MM.1S (cell line): Measurements from ENCODE around the gene POLR3G.

Experiments
- DNase-seq: peaks from one replicate; pipeline ENCODE4 v3.0.0-alpha.2; 2015
- H2AFZ ChIP-seq: fragments of 300-600 bp; sonication (generic); 2 replicates; pipeline ENCODE4 v1.6.0; 2016; ENCODE audit warnings: antibody characterized with exemption, low read length
- H3F3A ChIP-seq: fragments of 300-600 bp; sonication (generic); 2 replicates; pipeline ENCODE4 v1.6.1; 2016; ENCODE audit warnings: mild to moderate bottlenecking, antibody characterized with exemption, low read length, moderate library complexity, mixed read lengths; ENCODE audit not compliant: insufficient read depth
- H3K27ac ChIP-seq: fragments of 300-600 bp; sonication (generic); 2 replicates; pipeline ENCODE4 v1.5.1; 2016; ENCODE audit warnings: mild to moderate bottlenecking, low read length
- H3K27me3 ChIP-seq: fragments of 300-600 bp; sonication (generic); replicated peaks from 2 replicates; pipeline ENCODE4 v1.6.0; 2016; ENCODE audit warnings: low read length; ENCODE audit not compliant: insufficient read depth
- H3K36me3 ChIP-seq: fragments of 300-600 bp; sonication (generic); replicated peaks from 2 replicates; pipeline ENCODE4 v1.6.1; 2016; ENCODE audit warnings: mild to moderate bottlenecking, low read length, mixed read lengths; ENCODE audit not compliant: insufficient read depth
- H3K4me1 ChIP-seq: fragments of 300-600 bp; sonication (generic); 2 replicates; pipeline ENCODE4 v1.6.1; 2016; ENCODE audit warnings: low read length, mixed read lengths
- H3K4me2 ChIP-seq: fragments of 300-600 bp; sonication (generic); 2 replicates; pipeline ENCODE4 v1.6.0; 2016; ENCODE audit warnings: low read depth, low read length
- H3K4me3 ChIP-seq: fragments of 300-600 bp; sonication (generic); 2 replicates; pipeline ENCODE4 v1.5.1; 2016; ENCODE audit warnings: low read length, mixed read lengths
- H3K79me2 ChIP-seq: fragments of 300-600 bp; sonication (generic); 2 replicates; pipeline ENCODE4 v1.6.1; 2016; ENCODE audit warnings: mixed run types, low read length, mixed read lengths
- H3K9ac ChIP-seq: fragments of 300-600 bp; sonication (generic); 2 replicates; pipeline ENCODE4 v1.6.1; 2016; ENCODE audit warnings: low read length, mixed read lengths
- H3K9me2 ChIP-seq: fragments of 300-600 bp; sonication (generic); replicated peaks from 2 replicates; pipeline ENCODE4 v1.6.1; 2016; ENCODE audit warnings: mild to moderate bottlenecking, low read length, mixed read lengths; ENCODE audit not compliant: insufficient read depth
- H3K9me3 ChIP-seq: fragments of 300-600 bp; sonication (generic); replicated peaks from 2 replicates; pipeline ENCODE4 v1.6.1; 2016; ENCODE audit warnings: mild to moderate bottlenecking, low read length, mixed read lengths; ENCODE audit not compliant: insufficient read depth
- H4K20me1 ChIP-seq: fragments of 300-600 bp; sonication (generic); 2 replicates; pipeline ENCODE4 v1.6.1; 2016; ENCODE audit warnings: mild to moderate bottlenecking, low read length, moderate library complexity, mixed read lengths; ENCODE audit not compliant: insufficient read depth
- EZH2 ChIP-seq: fragments of 300-600 bp; sonication (generic); optimal IDR thresholded peaks from 2 replicates; pipeline ENCODE3; 2017; ENCODE audit warnings: low read depth, mild to moderate bottlenecking, antibody characterized with exemption, low read length, mixed read lengths
- EZH2phosphoT487 ChIP-seq: fragments of 300-600 bp; sonication (generic); IDR thresholded peaks from 2 replicates; pipeline ENCODE4 v1.6.1; 2018; ENCODE audit warnings: antibody characterized with exemption, low read length
- TF ChIP-seq, protein P1 (sequence below): fragments of 300-600 bp; sonication (generic); IDR thresholded peaks from 2 replicates; pipeline ENCODE4 v1.5.1; 2016; ENCODE audit warnings: antibody characterized with exemption, low read length, mixed read lengths

The POLR3G gene

DNA sequence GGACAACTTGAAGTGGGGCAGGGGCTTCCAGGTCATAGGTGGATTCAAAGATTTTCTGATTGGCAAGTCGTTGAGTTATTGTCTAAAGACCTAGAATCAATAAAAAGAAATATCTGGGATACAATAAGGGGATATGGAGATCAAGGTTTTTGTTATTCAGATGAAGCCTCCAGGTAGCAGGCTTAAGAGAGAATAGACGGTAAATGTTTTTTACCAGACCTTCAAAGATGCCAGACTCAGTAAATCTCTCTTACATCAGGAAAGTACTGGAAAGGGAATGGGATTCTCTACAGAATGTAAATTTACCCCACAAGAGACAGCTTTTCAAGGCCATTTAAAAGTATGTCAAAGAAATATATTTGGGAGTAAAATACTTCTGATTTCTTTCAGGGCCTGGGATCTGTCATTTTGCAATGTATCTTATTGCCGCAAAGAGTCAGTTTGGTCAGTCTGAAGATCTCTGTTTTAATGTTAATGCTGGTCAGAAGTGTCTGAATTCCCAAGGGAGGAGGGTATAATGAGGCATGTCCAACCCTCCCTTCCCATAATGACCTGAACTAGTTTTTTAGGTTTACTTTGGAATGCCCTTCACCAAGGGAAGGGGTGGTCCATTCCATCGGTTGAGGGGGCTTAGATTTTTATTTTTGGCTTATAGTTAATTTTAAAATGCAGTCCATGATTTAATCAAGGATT is 68.3 kb downstream of the POLR3G start:
- no peaks in the 10 kb centered on the region for H3K27me3 ChIP-seq
- H3F3A ChIP-seq = no peaks in the 10 kb centered on the region
- H3K4me2 ChIP-seq = no peak overlapping the region
- no peak for TF ChIP-seq EZH2phosphoT487
- TF ChIP-seq, protein P1, sequence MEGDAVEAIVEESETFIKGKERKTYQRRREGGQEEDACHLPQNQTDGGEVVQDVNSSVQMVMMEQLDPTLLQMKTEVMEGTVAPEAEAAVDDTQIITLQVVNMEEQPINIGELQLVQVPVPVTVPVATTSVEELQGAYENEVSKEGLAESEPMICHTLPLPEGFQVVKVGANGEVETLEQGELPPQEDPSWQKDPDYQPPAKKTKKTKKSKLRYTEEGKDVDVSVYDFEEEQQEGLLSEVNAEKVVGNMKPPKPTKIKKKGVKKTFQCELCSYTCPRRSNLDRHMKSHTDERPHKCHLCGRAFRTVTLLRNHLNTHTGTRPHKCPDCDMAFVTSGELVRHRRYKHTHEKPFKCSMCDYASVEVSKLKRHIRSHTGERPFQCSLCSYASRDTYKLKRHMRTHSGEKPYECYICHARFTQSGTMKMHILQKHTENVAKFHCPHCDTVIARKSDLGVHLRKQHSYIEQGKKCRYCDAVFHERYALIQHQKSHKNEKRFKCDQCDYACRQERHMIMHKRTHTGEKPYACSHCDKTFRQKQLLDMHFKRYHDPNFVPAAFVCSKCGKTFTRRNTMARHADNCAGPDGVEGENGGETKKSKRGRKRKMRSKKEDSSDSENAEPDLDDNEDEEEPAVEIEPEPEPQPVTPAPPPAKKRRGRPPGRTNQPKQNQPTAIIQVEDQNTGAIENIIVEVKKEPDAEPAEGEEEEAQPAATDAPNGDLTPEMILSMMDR = no peak
- no peak for TF ChIP-seq EZH2
- no peaks in the 10 kb centered on the region for H3K9me3 ChIP-seq
- H2AFZ ChIP-seq = no peak overlapping the region
- DNase-seq = no peak
- no peaks in the 10 kb centered on the region for H3K79me2 ChIP-seq
- no peaks in the 10 kb centered on the region for H3K4me1 ChIP-seq
- H4K20me1 ChIP-seq = no peaks in the 10 kb centered on the region
- no peak overlapping the region for H3K27ac ChIP-seq
- no peaks in the 10 kb centered on the region for H3K36me3 ChIP-seq
- no peak overlapping the region for H3K4me3 ChIP-seq
- no peaks in the 10 kb centered on the region for H3K9me2 ChIP-seq
- no peak overlapping the region for H3K9ac ChIP-seq

DNA sequence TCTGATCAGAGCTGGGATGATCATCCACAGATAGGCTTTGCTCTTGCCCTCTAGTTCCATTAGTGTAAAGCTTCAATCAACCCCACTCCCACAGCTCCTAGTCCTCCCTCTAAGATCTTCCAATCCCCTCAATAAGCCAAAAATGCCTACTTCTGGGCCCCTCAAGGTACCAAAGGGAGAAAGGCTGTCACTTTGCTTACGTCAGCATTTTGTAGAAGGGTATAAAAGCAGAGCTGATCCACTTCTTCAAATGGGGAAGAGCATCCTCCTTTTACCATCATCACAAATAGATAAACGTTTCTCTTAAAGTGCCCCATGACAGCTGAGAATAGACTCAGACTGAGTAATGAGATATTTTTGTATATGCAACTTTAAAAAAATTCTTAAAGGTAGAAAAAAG is 70.8 kb downstream of the POLR3G start:
- Histone ChIP-seq H3F3A (no peaks in the 10 kb centered on the region), H3K9ac (no peak overlapping the region), H2AFZ (no peak overlapping the region), H3K9me2 (no peaks in the 10 kb centered on the region), H4K20me1 (no peaks in the 10 kb centered on the region), H3K4me1 (no peaks in the 10 kb centered on the region), H3K4me2 (no peak overlapping the region), H3K9me3 (no peaks in the 10 kb centered on the region), H3K79me2 (no peaks in the 10 kb centered on the region), H3K4me3 (no peak overlapping the region), H3K36me3 (no peaks in the 10 kb centered on the region), H3K27me3 (no peaks in the 10 kb centered on the region), H3K27ac (no peak overlapping the region)
- TF ChIP-seq EZH2phosphoT487 (no peak), EZH2 (no peak)
- TF ChIP-seq, protein P1 = no peak
- DNase-seq = no peak

DNA sequence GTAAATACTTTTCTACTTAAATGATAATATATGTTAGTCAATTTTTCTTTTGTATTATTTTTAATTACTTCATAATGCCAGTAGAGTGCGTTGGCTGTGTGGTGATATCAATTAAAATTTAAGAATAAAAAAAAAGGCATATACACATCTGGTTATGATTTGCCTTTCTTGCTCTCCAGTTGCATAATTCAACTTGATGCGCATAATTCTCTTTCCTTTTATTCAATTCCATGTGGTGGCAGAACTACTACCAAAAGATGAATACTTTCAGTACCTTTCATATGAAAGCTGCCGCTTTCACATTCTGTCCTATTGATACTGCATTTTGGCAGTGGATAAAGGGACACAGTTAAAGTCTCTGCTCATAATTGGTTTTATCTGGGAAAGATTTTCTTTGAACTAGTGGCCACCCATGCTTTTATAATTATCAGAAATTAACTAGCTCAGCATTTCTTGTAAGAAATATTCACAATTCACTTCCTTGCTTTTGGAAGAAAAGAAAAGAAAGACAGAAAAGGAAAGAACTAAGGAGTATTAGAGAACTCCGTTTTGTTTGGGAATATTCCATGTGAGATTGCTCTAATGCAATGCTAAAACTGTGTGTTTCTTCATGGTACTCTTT is 71.7 kb downstream of the POLR3G start:
- H3K79me2 ChIP-seq = no peaks in the 10 kb centered on the region
- H3K27ac ChIP-seq = no peak overlapping the region
- no peaks in the 10 kb centered on the region for H3K9me2 ChIP-seq
- H3K36me3 ChIP-seq = no peaks in the 10 kb centered on the region
- no peaks in the 10 kb centered on the region for H3K27me3 ChIP-seq
- no peak for DNase-seq
- H3K4me3 ChIP-seq = no peak overlapping the region
- no peak for TF ChIP-seq EZH2
- TF ChIP-seq EZH2phosphoT487 = no peak
- TF ChIP-seq, protein P1 = no peak
- H4K20me1 ChIP-seq = no peaks in the 10 kb centered on the region
- no peaks in the 10 kb centered on the region for H3K9me3 ChIP-seq
- no peak overlapping the region for H3K4me2 ChIP-seq
- H3K9ac ChIP-seq = no peak overlapping the region
- H2AFZ ChIP-seq = no peak overlapping the region
- H3F3A ChIP-seq = no peaks in the 10 kb centered on the region
- no peaks in the 10 kb centered on the region for H3K4me1 ChIP-seq
